Osteoblast (primary cell): ENCODE measurements around the gene ACSF3. TPM values are rescaled to one million over a fixed set of nuclear protein-coding genes. Genes with fewer than 3 reads are reported as not detected.

Experiments used
- DNase-seq: peaks from one replicate; pipeline ENCODE4 v3.0.0; 2011; ENCODE audit warnings: low spot score, mixed read lengths; ENCODE audit not compliant: insufficient read length; ENCODE audit errors: missing footprints
- H2AFZ ChIP-seq: 2 replicates; pipeline ENCODE4 v1.6.0; 2011; ENCODE audit warnings: mild to moderate bottlenecking, low read length
- H3K27ac ChIP-seq: 2 replicates; pipeline ENCODE4 v1.5.1; 2011; ENCODE audit warnings: mild to moderate bottlenecking, low read depth, low read length, moderate library complexity
- H3K27me3 ChIP-seq: 2 replicates; pipeline ENCODE4 v1.6.0; 2012; ENCODE audit warnings: mild to moderate bottlenecking, control low read depth, inconsistent platforms, low read length, moderate library complexity; ENCODE audit not compliant: insufficient read depth
- H3K36me3 ChIP-seq: 2 replicates; pipeline ENCODE4 v1.5.1; 2011; ENCODE audit warnings: mild to moderate bottlenecking, low read length, control low read depth, moderate library complexity; ENCODE audit not compliant: insufficient read depth
- H3K4me1 ChIP-seq: 2 replicates; pipeline ENCODE4 v1.5.1; 2011; ENCODE audit warnings: mild to moderate bottlenecking, low read length, control low read depth, moderate library complexity; ENCODE audit not compliant: insufficient read depth
- H3K4me2 ChIP-seq: 2 replicates; pipeline ENCODE4 v1.6.0; 2011; ENCODE audit warnings: mild to moderate bottlenecking, low read length; ENCODE audit not compliant: insufficient read depth
- H3K4me3 ChIP-seq: fragments of 200-600 bp; sonication (generic); 3 replicates; pipeline ENCODE4 v1.5.1; 2012; ENCODE audit warnings: mild to moderate bottlenecking, low read length, inconsistent platforms; ENCODE audit not compliant: insufficient read depth
- H3K79me2 ChIP-seq: 2 replicates; pipeline ENCODE4 v1.6.0; 2012; ENCODE audit warnings: mild to moderate bottlenecking, low read length, control low read depth, inconsistent platforms; ENCODE audit not compliant: insufficient read depth
- H3K9me3 ChIP-seq: 2 replicates; pipeline ENCODE4 v1.5.1; 2011; ENCODE audit warnings: low read depth, low read length, control low read depth
- H4K20me1 ChIP-seq: 2 replicates; pipeline ENCODE4 v1.6.0; 2012; ENCODE audit warnings: mild to moderate bottlenecking, low read length, control low read depth; ENCODE audit not compliant: insufficient read depth
- total RNA-seq: library from RNA; depleted of rRNA; stranded (reverse); fragments of >200 nt; gene quantifications from 2 replicates; pipeline ENCODE4 v1.2.3, GENCODE V29; 2012
- TF ChIP-seq, protein P1 (sequence below): IDR thresholded peaks from 2 replicates; pipeline ENCODE4 v1.5.1; 2011; ENCODE audit warnings: mild to moderate bottlenecking, low read depth, low read length, moderate library complexity; ENCODE audit errors: extremely low read depth

Gene ACSF3
- total RNA-seq, 1 donor, result 29.3 TPM

GRCh38 chr16:89152831-89153700, 59.4 kb downstream of the ACSF3 start:
- H3K27ac ChIP-seq, result no peak overlapping the region

DNA sequence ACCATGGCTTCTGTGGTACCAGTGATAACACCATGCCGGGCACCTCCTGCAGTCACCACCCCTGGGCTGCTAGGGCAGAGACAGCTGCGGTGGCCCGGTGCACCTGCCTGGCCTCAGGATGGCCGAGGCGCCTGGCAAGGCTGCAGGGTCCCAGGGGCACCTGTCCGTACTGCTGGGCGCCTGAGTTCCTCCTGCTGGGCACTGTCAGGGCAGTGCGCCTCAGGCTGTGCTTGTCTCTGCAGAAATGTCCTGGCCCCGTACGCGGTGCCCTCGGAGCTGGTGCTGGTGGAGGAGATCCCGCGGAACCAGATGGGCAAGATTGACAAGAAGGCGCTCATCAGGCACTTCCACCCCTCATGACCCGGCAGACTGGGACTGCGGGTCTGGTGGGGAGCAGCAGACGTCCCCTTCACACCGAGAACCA, 60.2 kb downstream of the ACSF3 start:
- H3K4me3 ChIP-seq, result no peak overlapping the region
- DNase-seq, result no peak
- H3K4me2 ChIP-seq, result no peak overlapping the region
- peaks cover 15% of the 10 kb centered on the region for H3K36me3 ChIP-seq
- peaks cover 2% of the 10 kb centered on the region for H3K27me3 ChIP-seq
- TF ChIP-seq, protein P1, sequence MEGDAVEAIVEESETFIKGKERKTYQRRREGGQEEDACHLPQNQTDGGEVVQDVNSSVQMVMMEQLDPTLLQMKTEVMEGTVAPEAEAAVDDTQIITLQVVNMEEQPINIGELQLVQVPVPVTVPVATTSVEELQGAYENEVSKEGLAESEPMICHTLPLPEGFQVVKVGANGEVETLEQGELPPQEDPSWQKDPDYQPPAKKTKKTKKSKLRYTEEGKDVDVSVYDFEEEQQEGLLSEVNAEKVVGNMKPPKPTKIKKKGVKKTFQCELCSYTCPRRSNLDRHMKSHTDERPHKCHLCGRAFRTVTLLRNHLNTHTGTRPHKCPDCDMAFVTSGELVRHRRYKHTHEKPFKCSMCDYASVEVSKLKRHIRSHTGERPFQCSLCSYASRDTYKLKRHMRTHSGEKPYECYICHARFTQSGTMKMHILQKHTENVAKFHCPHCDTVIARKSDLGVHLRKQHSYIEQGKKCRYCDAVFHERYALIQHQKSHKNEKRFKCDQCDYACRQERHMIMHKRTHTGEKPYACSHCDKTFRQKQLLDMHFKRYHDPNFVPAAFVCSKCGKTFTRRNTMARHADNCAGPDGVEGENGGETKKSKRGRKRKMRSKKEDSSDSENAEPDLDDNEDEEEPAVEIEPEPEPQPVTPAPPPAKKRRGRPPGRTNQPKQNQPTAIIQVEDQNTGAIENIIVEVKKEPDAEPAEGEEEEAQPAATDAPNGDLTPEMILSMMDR, result no peak
- peaks cover 17% of the 10 kb centered on the region for H3K4me1 ChIP-seq
- peaks cover 2% of the 10 kb centered on the region for H4K20me1 ChIP-seq
- H3K9me3 ChIP-seq, result no peaks in the 10 kb centered on the region
- no peak overlapping the region for H2AFZ ChIP-seq
- H3K79me2 ChIP-seq, result no peaks in the 10 kb centered on the region
- no peak overlapping the region for H3K27ac ChIP-seq

More at GRCh38 chr16:89152831-89153700, 59.4 kb downstream of the ACSF3 start:
- Histone ChIP-seq H3K4me2 (no peak overlapping the region), H2AFZ (no peak overlapping the region), H3K36me3 (peaks cover 20% of the 10 kb centered on the region), H3K79me2 (no peaks in the 10 kb centered on the region), H3K4me3 (no peak overlapping the region), H4K20me1 (peaks cover 2% of the 10 kb centered on the region), H3K4me1 (peaks cover 17% of the 10 kb centered on the region), H3K9me3 (no peaks in the 10 kb centered on the region), H3K27me3 (peaks cover 2% of the 10 kb centered on the region)
- peak; percentile 71 for DNase-seq
- TF ChIP-seq, protein P1, result no peak

GRCh38 chr16:89154390-89155183, 60.9 kb downstream of the ACSF3 start:
- no peak for DNase-seq
- H3K4me2 ChIP-seq, result no peak overlapping the region
- TF ChIP-seq, protein P1, result no peak
- H3K79me2 ChIP-seq, result no peaks in the 10 kb centered on the region
- H3K9me3 ChIP-seq, result no peaks in the 10 kb centered on the region
- peaks cover 2% of the 10 kb centered on the region for H3K27me3 ChIP-seq
- H4K20me1 ChIP-seq, result peaks cover 2% of the 10 kb centered on the region
- H3K4me1 ChIP-seq, result peaks cover 17% of the 10 kb centered on the region
- H3K27ac ChIP-seq, result no peak overlapping the region
- no peak overlapping the region for H2AFZ ChIP-seq
- H3K4me3 ChIP-seq, result no peak overlapping the region
- peaks cover 11% of the 10 kb centered on the region for H3K36me3 ChIP-seq
